NOMO-1 treated with DMSO at 0.1 percent for 48 hours (cell line): ENCODE measurements around the gene PARD3.
A peak's percentile ranks its signal among the peaks of the same experiment; 100 is the strongest.

Experiments used
- DNase-seq: peaks from one replicate; lab custom pipeline; 2025; ENCODE audit not compliant: unreplicated experiment; lab: John Stamatoyannopoulos, UW

PARD3 gene

GRCh38 chr10:34697351-34698247 lies 117.5 kb downstream of the PARD3 start:
- no peak for DNase-seq

DNA sequence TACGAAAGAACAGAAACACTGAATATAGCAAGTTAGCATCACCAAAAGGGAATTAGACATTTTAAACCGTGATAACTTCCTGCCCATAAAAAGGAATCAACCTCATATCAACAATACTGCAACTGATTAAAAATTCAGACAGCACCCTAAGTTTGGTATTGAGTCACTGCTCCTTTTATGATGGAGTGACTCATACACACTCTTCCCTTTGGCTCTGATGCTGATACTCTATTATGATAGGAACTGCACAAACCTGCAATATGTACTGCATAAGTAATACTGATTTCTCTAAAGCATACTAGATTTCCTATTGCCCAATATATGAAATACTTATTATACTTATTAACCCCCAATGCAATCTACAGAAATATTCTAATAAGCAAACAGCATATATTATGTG lies 118.7 kb downstream of the PARD3 start:
- DNase-seq, result no peak

DNA sequence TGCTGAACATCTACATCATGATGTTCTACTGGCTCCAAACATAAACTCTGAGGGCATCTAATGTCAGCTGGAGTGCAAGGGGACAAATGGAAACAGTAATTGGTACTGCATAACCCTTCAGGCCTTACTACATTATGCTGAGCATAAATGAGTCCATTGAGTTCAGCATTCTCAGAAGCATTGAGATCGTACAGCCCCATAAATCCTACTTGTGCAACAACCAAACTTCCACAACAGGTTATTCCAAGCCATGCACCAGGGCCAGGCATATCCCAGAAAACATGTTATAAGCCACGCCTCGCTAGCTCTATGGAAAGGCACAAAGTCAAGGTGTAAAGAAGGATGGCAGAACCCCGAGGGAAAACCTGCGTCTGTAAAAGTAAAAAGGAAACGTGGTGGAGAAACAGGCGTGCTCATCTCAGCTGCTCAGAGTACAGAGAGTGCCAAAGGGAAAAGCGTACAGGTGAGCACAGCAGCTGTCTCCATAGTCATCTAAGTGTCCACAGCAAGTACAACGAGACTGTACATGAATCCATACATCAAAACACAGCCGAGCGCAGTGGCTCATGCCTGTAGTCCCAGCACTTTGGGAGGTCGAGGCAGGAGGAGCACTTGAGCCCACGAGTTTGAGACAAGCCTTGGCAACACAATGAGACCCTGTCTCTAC lies 124.6 kb downstream of the PARD3 start:
- DNase-seq, result no peak

- no peak for DNase-seq
Observed at GRCh38 chr10:34689053-34689452, 126.0 kb downstream of the PARD3 start.

DNA sequence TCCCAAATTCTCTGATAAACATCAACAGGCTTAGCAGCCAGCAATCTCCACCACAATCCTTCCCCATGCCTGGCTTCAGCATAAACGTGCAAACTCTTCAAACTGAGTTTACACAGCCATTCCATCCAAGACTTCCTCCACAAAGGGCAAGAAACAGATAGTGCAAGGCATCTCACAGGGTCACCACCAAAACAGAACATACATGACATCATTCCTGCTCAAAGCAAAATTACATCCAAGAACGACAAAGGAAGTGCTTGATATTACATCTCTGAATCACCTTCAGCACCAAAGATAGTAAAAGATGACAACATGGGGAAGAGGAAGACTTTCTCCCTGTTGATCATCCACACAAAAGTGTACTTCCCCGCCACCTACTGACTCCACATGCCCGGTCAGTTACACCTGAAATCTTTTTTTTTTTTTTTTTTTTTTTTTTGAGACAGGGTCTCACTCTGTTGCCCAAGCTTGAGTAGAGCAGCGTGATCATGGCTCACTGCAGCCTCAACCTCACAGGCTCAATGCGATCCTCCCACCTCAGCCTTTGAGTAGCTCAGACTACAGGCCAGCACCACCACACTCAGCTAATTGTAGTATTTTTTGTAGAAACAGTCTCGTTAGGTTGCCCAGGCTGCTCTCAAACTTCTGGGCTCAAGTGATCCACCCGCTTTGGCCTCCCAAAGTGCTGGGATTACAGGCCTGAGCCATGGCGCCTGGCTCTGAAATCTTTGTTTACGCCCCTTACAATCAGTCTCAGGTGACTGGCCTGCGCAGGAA lies 127.5 kb downstream of the PARD3 start:
- no peak for DNase-seq

DNA sequence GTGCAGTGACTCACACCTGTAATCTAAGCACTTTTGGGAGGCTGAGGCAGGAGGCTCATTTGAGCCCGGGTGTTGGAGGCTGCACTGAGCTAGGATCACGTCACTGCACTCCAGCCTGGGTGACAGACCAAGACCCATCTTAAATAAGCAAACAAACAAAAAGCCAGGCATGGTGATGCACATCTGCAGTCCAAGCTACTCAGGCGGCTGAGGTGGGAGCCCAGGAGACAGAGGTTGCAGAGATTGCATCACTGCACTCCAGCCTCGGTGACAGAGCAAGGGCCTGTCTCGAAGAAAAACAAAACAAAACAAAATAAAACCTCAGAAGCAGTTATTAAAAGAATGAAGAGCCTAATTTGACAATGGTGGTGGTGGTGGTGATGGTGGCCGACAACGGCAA lies 132.5 kb downstream of the PARD3 start:
- DNase-seq, result no peak

DNA sequence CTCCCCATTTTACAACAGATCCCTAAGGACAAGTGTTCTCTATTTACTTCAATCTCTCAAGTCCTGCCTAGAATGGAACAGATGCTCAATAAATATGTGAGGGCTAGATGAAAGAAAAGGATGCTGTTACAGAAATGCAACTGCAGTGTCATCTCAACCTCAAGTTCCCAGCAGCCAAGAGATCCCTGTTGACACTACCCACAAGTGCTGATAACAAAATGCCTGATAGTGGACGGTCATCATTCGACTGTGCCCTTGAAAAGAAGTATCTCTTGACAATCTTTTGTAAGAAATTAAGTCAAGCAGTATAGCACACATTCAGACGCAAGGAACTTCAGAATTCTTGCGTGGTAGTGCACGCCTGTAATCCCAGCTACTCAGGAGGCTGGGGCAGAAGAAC lies 133.2 kb downstream of the PARD3 start:
- no peak for DNase-seq

GRCh38 chr10:34679177-34679576 lies 135.9 kb downstream of the PARD3 start:
- no peak for DNase-seq

DNA sequence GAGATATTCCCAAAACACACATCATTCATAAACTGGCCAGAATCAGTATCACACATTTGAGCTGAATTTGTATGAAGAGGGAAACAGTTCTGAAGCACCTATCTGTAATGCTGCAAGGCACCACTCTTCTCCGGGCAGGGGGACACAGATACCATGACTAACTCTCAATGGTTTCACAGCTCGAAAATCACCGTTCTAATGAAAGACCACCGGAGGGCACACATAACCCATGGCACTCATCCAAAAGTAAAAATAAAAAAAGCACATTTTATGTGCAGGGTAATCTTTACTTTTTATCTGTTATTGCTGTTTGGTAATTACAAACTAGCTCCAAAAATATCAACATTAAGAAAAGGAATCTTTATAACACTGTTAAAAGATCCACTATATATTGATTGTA lies 137.5 kb downstream of the PARD3 start:
- no peak for DNase-seq

DNA sequence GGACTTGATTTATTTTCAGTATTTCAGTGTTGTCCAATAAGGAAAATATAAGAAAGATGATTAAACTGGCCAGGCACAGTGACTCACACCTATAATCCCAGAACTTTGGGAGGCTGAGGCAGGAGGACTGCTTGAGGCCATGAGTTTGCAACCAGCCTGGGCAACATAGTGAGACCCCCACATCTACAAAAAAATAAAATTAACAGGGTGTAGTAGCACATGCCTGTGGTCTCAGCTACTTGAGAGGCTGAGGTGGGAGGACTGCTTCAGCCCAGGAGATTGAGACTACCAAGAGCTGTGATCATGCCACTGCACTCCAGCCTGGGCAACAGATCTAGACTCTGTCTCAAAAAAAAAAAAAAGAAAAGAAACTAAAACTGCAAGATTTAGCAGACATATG lies 138.0 kb downstream of the PARD3 start:
- DNase-seq, result no peak

- no peak for DNase-seq
Observed at GRCh38 chr10:34674176-34674575, 140.9 kb downstream of the PARD3 start.

DNA sequence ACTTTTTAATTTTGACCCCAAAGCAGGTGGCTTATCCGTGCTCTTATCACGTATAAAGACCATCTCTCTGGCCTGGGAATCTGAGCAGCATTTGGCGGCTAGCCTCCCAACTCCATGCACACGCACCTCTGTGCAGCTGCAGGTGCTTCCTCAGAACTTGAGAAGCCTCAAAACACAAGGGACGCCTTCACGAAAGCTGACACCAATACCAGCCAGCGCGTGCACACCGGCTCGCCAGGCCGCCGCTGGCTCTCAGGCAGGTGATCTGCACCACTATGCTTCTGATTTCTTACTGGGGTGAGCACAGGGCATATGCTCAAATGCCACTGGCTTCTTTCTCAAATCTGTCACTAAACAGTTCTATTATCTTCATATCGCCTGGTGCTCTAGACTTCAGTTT lies 145.0 kb downstream of the PARD3 start:
- DNase-seq, result no peak

DNA sequence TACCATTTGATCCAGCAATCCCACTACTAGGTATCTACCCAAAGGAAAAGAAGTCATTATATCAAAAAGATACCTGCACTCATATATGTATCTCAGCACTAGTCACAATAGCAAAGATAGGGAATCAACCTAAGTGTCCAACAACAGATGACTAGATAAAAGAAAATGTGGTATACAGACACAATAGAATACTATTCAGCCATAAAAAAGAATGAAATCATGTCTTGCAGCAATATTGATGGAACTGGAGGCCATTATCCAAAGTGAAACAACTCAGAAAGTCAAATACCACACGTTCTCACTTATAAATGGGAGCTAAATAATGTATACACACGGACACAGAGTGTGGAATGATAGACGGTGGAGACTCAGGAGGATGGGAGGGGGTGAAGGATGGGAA lies 146.0 kb downstream of the PARD3 start:
- DNase-seq, result no peak

DNA sequence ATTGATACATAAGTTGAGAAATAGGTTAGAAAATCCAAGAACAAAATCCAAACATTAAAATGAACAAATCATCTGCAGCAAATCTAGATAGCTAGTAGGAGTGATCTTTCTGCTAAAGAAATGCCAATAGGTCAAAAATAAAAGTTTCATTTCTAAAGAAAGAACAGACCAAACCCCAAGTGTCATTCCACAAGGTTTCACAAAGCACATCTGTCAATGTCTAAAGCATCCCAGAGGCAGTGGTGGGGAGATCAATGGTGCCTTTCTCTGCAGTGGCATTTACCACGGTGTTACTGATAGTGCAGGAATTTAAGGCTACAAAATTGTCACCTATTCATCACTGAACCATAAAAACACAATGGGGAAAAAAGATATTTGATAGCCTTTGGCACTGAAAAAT lies 147.9 kb downstream of the PARD3 start:
- DNase-seq, result no peak

GRCh38 chr10:34666008-34666704 lies 148.9 kb downstream of the PARD3 start:
- DNase-seq, result peak; percentile 66

GRCh38 chr10:34664706-34665105 lies 150.4 kb downstream of the PARD3 start:
- DNase-seq, result no peak

- no peak for DNase-seq
Observed at GRCh38 chr10:34661580-34661979, 153.5 kb downstream of the PARD3 start.

- no peak for DNase-seq
Observed at GRCh38 chr10:34658934-34659333, 156.2 kb downstream of the PARD3 start.

DNA sequence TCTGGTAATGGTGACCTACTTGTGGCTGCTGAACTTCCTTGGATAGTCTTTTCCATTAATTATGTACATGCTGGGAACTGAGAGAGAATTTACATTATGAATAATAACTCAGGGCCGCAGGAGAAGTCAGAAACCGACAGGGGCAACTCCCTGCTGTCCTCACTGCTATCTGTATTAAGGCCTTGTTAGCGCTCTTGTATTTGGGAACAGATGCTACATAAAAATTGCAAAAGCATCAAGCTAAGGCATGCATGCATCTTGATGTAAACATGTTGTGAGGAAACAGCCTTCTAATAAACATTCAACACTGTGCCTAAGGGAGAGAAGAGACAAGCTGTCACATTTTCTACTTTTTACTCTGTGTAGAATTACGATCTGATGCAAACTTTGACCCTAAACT lies 158.4 kb downstream of the PARD3 start:
- no peak for DNase-seq

GRCh38 chr10:34655286-34656170 lies 159.6 kb downstream of the PARD3 start:
- DNase-seq, result peak; percentile 36
